ENCODE data around the gene MEIOSIN. TPM values are rescaled to one million over a fixed set of nuclear protein-coding genes. Genes with fewer than 3 reads are reported as not detected.

Gene MEIOSIN
- total and polyA plus RNA-seq, 2 of the 13 experiments (the other 11 are each of a cell fraction or from before 2014, with no cell fraction given) = not detected

GRCh38 chr19:45779231-45780145 is 46.2 kb downstream of the MEIOSIN start (continued):
- TF ChIP-seq ZBTB40 (IDR thresholded peaks at IDR 0.05) = no peak
- TF ChIP-seq ZBTB40 (CRISPR knock-in tag; IDR thresholded peaks at IDR 0.05) = no peak
- TF ChIP-seq, protein P1, sequence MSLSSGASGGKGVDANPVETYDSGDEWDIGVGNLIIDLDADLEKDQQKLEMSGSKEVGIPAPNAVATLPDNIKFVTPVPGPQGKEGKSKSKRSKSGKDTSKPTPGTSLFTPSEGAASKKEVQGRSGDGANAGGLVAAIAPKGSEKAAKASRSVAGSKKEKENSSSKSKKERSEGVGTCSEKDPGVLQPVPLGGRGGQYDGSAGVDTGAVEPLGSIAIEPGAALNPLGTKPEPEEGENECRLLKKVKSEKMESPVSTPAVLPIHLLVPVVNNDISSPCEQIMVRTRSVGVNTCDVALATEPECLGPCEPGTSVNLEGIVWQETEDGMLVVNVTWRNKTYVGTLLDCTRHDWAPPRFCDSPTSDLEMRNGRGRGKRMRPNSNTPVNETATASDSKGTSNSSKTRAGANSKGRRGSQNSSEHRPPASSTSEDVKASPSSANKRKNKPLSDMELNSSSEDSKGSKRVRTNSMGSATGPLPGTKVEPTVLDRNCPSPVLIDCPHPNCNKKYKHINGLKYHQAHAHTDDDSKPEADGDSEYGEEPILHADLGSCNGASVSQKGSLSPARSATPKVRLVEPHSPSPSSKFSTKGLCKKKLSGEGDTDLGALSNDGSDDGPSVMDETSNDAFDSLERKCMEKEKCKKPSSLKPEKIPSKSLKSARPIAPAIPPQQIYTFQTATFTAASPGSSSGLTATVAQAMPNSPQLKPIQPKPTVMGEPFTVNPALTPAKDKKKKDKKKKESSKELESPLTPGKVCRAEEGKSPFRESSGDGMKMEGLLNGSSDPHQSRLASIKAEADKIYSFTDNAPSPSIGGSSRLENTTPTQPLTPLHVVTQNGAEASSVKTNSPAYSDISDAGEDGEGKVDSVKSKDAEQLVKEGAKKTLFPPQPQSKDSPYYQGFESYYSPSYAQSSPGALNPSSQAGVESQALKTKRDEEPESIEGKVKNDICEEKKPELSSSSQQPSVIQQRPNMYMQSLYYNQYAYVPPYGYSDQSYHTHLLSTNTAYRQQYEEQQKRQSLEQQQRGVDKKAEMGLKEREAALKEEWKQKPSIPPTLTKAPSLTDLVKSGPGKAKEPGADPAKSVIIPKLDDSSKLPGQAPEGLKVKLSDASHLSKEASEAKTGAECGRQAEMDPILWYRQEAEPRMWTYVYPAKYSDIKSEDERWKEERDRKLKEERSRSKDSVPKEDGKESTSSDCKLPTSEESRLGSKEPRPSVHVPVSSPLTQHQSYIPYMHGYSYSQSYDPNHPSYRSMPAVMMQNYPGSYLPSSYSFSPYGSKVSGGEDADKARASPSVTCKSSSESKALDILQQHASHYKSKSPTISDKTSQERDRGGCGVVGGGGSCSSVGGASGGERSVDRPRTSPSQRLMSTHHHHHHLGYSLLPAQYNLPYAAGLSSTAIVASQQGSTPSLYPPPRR (CRISPR knock-in tag; IDR thresholded peaks at IDR 0.05; ENCODE audit: borderline replicate concordance) = no peak
- TF ChIP-seq FOXC1 (CRISPR knock-in tag; IDR thresholded peaks at IDR 0.05; ENCODE audit: borderline replicate concordance) = no peak
- TF ChIP-seq ZNF543 (CRISPR knock-in tag; IDR thresholded peaks at IDR 0.05) = no peak
- TF ChIP-seq POGZ (CRISPR knock-in tag; IDR thresholded peaks at IDR 0.05) = no peak
- TF ChIP-seq ZNF335 (CRISPR knock-in tag; IDR thresholded peaks at IDR 0.05) = no peak
- no peak for TF ChIP-seq HNF4A (CRISPR knock-in tag; IDR thresholded peaks at IDR 0.05)
- no peak for TF ChIP-seq TBP (CRISPR knock-in tag; IDR thresholded peaks at IDR 0.05)
- no peak for TF ChIP-seq PAX8 (CRISPR knock-in tag; IDR thresholded peaks at IDR 0.05; ENCODE audit: borderline replicate concordance)
- TF ChIP-seq ZNF552 (CRISPR knock-in tag; IDR thresholded peaks at IDR 0.05; ENCODE audit: borderline replicate concordance) = no peak

Data from HepG2 (cell line).